ENCODE data around the gene RPTOR. TPM values are rescaled to one million over a fixed set of nuclear protein-coding genes. Genes with fewer than 3 reads are reported as not detected.

The RPTOR gene
- polyA plus RNA-seq, 1 donor from 2014 or later, result 8.0 TPM

- Histone ChIP-seq H2AFZ (ENCODE audit: low read depth, low read length) (no peak overlapping the region), H3K4me3 (ENCODE audit: low read length) (no peak overlapping the region), H3K9me3 (ENCODE audit: low read length) (no peaks in the 10 kb centered on the region), H3K4me2 (ENCODE audit: low read length) (no peak overlapping the region), H3K79me2 (replicated peaks; ENCODE audit: insufficient read depth, low read length) (no peaks in the 10 kb centered on the region), H3K36me3 (ENCODE audit: insufficient read depth, low read length) (no peaks in the 10 kb centered on the region), H3F3A (ENCODE audit: insufficient read depth, low read length, poor library complexity, severe bottlenecking) (no peaks in the 10 kb centered on the region), H3K27me3 (ENCODE audit: insufficient read depth, low read depth, low read length) (no peaks in the 10 kb centered on the region), H3K9ac (ENCODE audit: low read length) (no peak overlapping the region), H3K9me2 (ENCODE audit: insufficient read depth, low read length) (no peaks in the 10 kb centered on the region), H4K20me1 (ENCODE audit: insufficient read depth) (no peaks in the 10 kb centered on the region), H3K27ac (ENCODE audit: low read length) (no peak overlapping the region)
- TF ChIP-seq TAF1 (IDR thresholded peaks at IDR 0.05; ENCODE audit: low read depth) (no peak), EZH2 (IDR thresholded peaks at IDR 0.05; ENCODE audit: borderline replicate concordance, insufficient read depth, low read length, poor library complexity, severe bottlenecking) (no peak), CTCF (IDR thresholded peaks at IDR 0.05; ENCODE audit: poor library complexity, severe bottlenecking) (no peak), MXI1 (conservative IDR thresholded peaks at IDR 0.05; ENCODE audit: poor library complexity, severe bottlenecking) (no peak), POLR2AphosphoS5 (IDR thresholded peaks at IDR 0.05) (no peak), RAD21 (conservative IDR thresholded peaks at IDR 0.05) (no peak)
Measured at GRCh38 chr17:80778716-80779115, 234.1 kb downstream of the RPTOR start.

- Histone ChIP-seq H3K27ac (ENCODE audit: low read length) (no peak overlapping the region), H3K4me2 (ENCODE audit: low read length) (no peak overlapping the region), H3K4me3 (ENCODE audit: low read length) (no peak overlapping the region), H4K20me1 (ENCODE audit: insufficient read depth) (no peaks in the 10 kb centered on the region), H3K79me2 (replicated peaks; ENCODE audit: insufficient read depth, low read length) (no peaks in the 10 kb centered on the region), H3K9me2 (ENCODE audit: insufficient read depth, low read length) (no peaks in the 10 kb centered on the region), H3F3A (ENCODE audit: insufficient read depth, low read length, poor library complexity, severe bottlenecking) (no peaks in the 10 kb centered on the region), H3K9me3 (ENCODE audit: low read length) (no peaks in the 10 kb centered on the region), H3K36me3 (ENCODE audit: insufficient read depth, low read length) (no peaks in the 10 kb centered on the region), H2AFZ (ENCODE audit: low read depth, low read length) (no peak overlapping the region), H3K9ac (ENCODE audit: low read length) (no peak overlapping the region), H3K27me3 (ENCODE audit: insufficient read depth, low read depth, low read length) (no peaks in the 10 kb centered on the region)
- no peak for TF ChIP-seq RAD21 (conservative IDR thresholded peaks at IDR 0.05)
- no peak for TF ChIP-seq CTCF (IDR thresholded peaks at IDR 0.05; ENCODE audit: poor library complexity, severe bottlenecking)
- no peak for TF ChIP-seq MXI1 (conservative IDR thresholded peaks at IDR 0.05; ENCODE audit: poor library complexity, severe bottlenecking)
- TF ChIP-seq EZH2 (IDR thresholded peaks at IDR 0.05; ENCODE audit: borderline replicate concordance, insufficient read depth, low read length, poor library complexity, severe bottlenecking), result no peak
- TF ChIP-seq REST (IDR thresholded peaks at IDR 0.05; ENCODE audit: borderline replicate concordance), result no peak
- no peak for TF ChIP-seq POLR2AphosphoS5 (IDR thresholded peaks at IDR 0.05)
- no peak for TF ChIP-seq SMC3 (conservative IDR thresholded peaks at IDR 0.05; ENCODE audit: poor library complexity)
- TF ChIP-seq TAF1 (IDR thresholded peaks at IDR 0.05; ENCODE audit: low read depth), result no peak
- TF ChIP-seq EP300 (conservative IDR thresholded peaks at IDR 0.05; ENCODE audit: poor library complexity, severe bottlenecking), result no peak
Measured at GRCh38 chr17:80779336-80779735, 234.7 kb downstream of the RPTOR start.
